Measurements from ENCODE around the gene HSPA1A. TPM values are rescaled to one million over a fixed set of nuclear protein-coding genes. Genes with fewer than 3 reads are reported as not detected.

Gene HSPA1A
- polyA plus RNA-seq, 1 donor (not counting 4 experiments of a cell fraction or from before 2014, with no cell fraction given), result 110 TPM

- no peaks in the 10 kb centered on the region for H4K20me1 ChIP-seq (ENCODE audit: control insufficient read depth, extremely low read depth, insufficient read depth, low read length)
- dilution Hi-C loops (cut with MboI; ENCODE audit: extremely low pct_ligation_motif_present, low sequenced_read_pairs), result no loop called here
- no peaks in the 10 kb centered on the region for H3K9me1 ChIP-seq (ENCODE audit: control insufficient read depth, extremely low read depth, insufficient read depth, low read length)
- H3K36me3 ChIP-seq (ENCODE audit: control insufficient read depth in 2 of 2, extremely low read depth in 1 of 2, insufficient read depth in 2 of 2, low read length in 2 of 2), result peaks cover 4 to 12% of the 10 kb centered on the region in 2 experiments
- no peaks in the 10 kb centered on the region for H3K27me3 ChIP-seq (ENCODE audit: control insufficient read depth, extremely low read depth, insufficient read depth, low read length)
- no peak overlapping the region for H3K4me3 ChIP-seq (ENCODE audit: control insufficient read depth in 2 of 3, extremely low read depth in 1 of 3, insufficient read depth in 2 of 3, low read depth in 1 of 3, low read length in 3 of 3)
- TF ChIP-seq EZH2 (IDR thresholded peaks at IDR 0.05; ENCODE audit: low read length) (no peak), CTCF (optimal IDR thresholded peaks at IDR 0.05 in 1 of 3, IDR thresholded peaks at IDR 0.05 in 1 of 3, conservative IDR thresholded peaks at IDR 0.05 in 1 of 3; ENCODE audit: extremely low read depth in 1 of 3, insufficient read depth in 2 of 3, low read length in 3 of 3) (no peak)
- no peak overlapping the region for H3K9ac ChIP-seq (ENCODE audit: control insufficient read depth, extremely low read depth, insufficient read depth, low read length)
- H3K9me3 ChIP-seq (ENCODE audit: control insufficient read depth, low read depth, low read length), result no peaks in the 10 kb centered on the region
- peaks cover 16% of the 10 kb centered on the region for H3K4me1 ChIP-seq (ENCODE audit: control insufficient read depth, extremely low read depth, insufficient read depth, low read length)
- H3K27ac ChIP-seq (ENCODE audit: control insufficient read depth, insufficient read depth, low read length), result no peak overlapping the region
- FAIRE-seq, result no peak
- H3K4me2 ChIP-seq (ENCODE audit: control insufficient read depth, extremely low read depth, insufficient read depth, low read depth, low read length), result no peak overlapping the region
- DNase-seq (ENCODE audit: low read depth, low spot score), result no peak
- H3K79me2 ChIP-seq (ENCODE audit: control insufficient read depth, insufficient read depth, low read length), result peaks cover 5% of the 10 kb centered on the region
- no peak overlapping the region for H2AFZ ChIP-seq (ENCODE audit: control insufficient read depth, low read length)
Observed at GRCh38 chr6:31864818-31865204, 49.5 kb downstream of the HSPA1A start.

- H4K20me1 ChIP-seq (ENCODE audit: control insufficient read depth, extremely low read depth, insufficient read depth, low read length), result no peaks in the 10 kb centered on the region
- H3K9me3 ChIP-seq (ENCODE audit: control insufficient read depth, low read depth, low read length), result no peaks in the 10 kb centered on the region
- FAIRE-seq (no peak), DNase-seq (ENCODE audit: low read depth, low spot score) (no peak)
- H3K9me1 ChIP-seq (ENCODE audit: control insufficient read depth, extremely low read depth, insufficient read depth, low read length), result no peaks in the 10 kb centered on the region
- no peak overlapping the region for H3K9ac ChIP-seq (ENCODE audit: control insufficient read depth, extremely low read depth, insufficient read depth, low read length)
- dilution Hi-C loops (cut with MboI; ENCODE audit: extremely low pct_ligation_motif_present, low sequenced_read_pairs), result no loop called here
- TF ChIP-seq EZH2 (IDR thresholded peaks at IDR 0.05; ENCODE audit: low read length), result no peak
- H3K27me3 ChIP-seq (ENCODE audit: control insufficient read depth, extremely low read depth, insufficient read depth, low read length), result no peaks in the 10 kb centered on the region
- H3K4me2 ChIP-seq (ENCODE audit: control insufficient read depth, extremely low read depth, insufficient read depth, low read depth, low read length), result no peak overlapping the region
- H3K4me1 ChIP-seq (ENCODE audit: control insufficient read depth, extremely low read depth, insufficient read depth, low read length), result peaks cover 16% of the 10 kb centered on the region
- peaks cover 1 to 8% of the 10 kb centered on the region in 2 experiments for H3K36me3 ChIP-seq (ENCODE audit: control insufficient read depth in 2 of 2, extremely low read depth in 1 of 2, insufficient read depth in 2 of 2, low read length in 2 of 2)
- H3K79me2 ChIP-seq (ENCODE audit: control insufficient read depth, insufficient read depth, low read length), result peaks cover 5% of the 10 kb centered on the region
- no peak overlapping the region for H3K27ac ChIP-seq (ENCODE audit: control insufficient read depth, insufficient read depth, low read length)
- no peak overlapping the region for H3K4me3 ChIP-seq (ENCODE audit: control insufficient read depth in 2 of 3, extremely low read depth in 1 of 3, insufficient read depth in 2 of 3, low read depth in 1 of 3, low read length in 3 of 3)
- no peak overlapping the region for H2AFZ ChIP-seq (ENCODE audit: control insufficient read depth, low read length)
Observed at GRCh38 chr6:31865205-31866118, 50.1 kb downstream of the HSPA1A start.

Small RNAs within 50 kb of the gene (small RNA-seq; reads per million reads assigned to genes)
- gene RF00019 (ENCODE audit: insufficient read length in 3 of 3, low read depth in 3 of 3, low replicate concordance in 1 of 3) (0 reads per million in 3 experiments), gene SNORD48 (ENCODE audit: insufficient read length in 3 of 3, low read depth in 3 of 3, low replicate concordance in 1 of 3) (103 to 4,042 (median 112) reads per million in 3 experiments), gene SNORD52 (ENCODE audit: insufficient read length in 3 of 3, low read depth in 3 of 3, low replicate concordance in 1 of 3) (0 reads per million in 3 experiments)

Other genes starting within 250 kb of the HSPA1A start
- 0.04 TPM in 1 of 3 replicates, not detected in the others for gene LTA, start 243.3 kb upstream of the HSPA1A start, polyA plus RNA-seq
- 0.54 to 2.3 TPM (median 0.88 TPM) in 3 replicates for gene TNF, start 240.0 kb upstream of the HSPA1A start, polyA plus RNA-seq
- gene LTB, start 233.1 kb upstream of the HSPA1A start, polyA plus RNA-seq, result 0.09 TPM in 1 of 3 replicates, not detected in the others
- gene LST1, start 229.3 kb upstream of the HSPA1A start, polyA plus RNA-seq, result 0.18 TPM in 1 of 3 replicates, not detected in the others
- gene NCR3, start 222.5 kb upstream of the HSPA1A start, polyA plus RNA-seq, result not detected in 3 replicates
- gene AIF1, start 200.3 kb upstream of the HSPA1A start, polyA plus RNA-seq, result not detected in 3 replicates
- 20.5 to 58.0 TPM (median 22.7 TPM) in 3 replicates for gene PRRC2A, start 194.8 kb upstream of the HSPA1A start, polyA plus RNA-seq
- 49.9 to 120 TPM (median 60.6 TPM) in 3 replicates for gene BAG6, start 162.9 kb upstream of the HSPA1A start, polyA plus RNA-seq
- 1.4 to 2.6 TPM (median 2.3 TPM) in 3 replicates for gene APOM, start 159.6 kb upstream of the HSPA1A start, polyA plus RNA-seq
- gene C6orf47, start 154.8 kb upstream of the HSPA1A start, polyA plus RNA-seq, result 7.9 to 10.0 TPM (median 8.3 TPM) in 3 replicates
- 7.9 to 11.4 TPM (median 10.0 TPM) in 3 replicates for gene GPANK1, start 150.5 kb upstream of the HSPA1A start, polyA plus RNA-seq
- 41.9 to 108 TPM (median 43.7 TPM) in 3 replicates for gene CSNK2B, start 149.5 kb upstream of the HSPA1A start, polyA plus RNA-seq
- 3.6 to 5.2 TPM (median 4.1 TPM) in 3 replicates for gene LY6G5B, start 145.6 kb upstream of the HSPA1A start, polyA plus RNA-seq
- 0.58 to 0.95 TPM (median 0.61 TPM) in 3 replicates for gene LY6G5C, start 134.5 kb upstream of the HSPA1A start, polyA plus RNA-seq
- 20.9 to 28.2 TPM (median 21.8 TPM) in 3 replicates for gene ABHD16A, start 112.2 kb upstream of the HSPA1A start, polyA plus RNA-seq
- not detected in 3 replicates for gene LY6G6F, start 108.7 kb upstream of the HSPA1A start, polyA plus RNA-seq
- 0.22 to 0.33 TPM in 2 of 3 replicates, not detected in the other for gene LY6G6D, start 100.2 kb upstream of the HSPA1A start, polyA plus RNA-seq
- gene LY6G6C, start 93.8 kb upstream of the HSPA1A start, polyA plus RNA-seq, result 2.3 to 3.1 TPM (median 2.4 TPM) in 3 replicates
- 0.06 to 0.21 TPM (median 0.10 TPM) in 3 replicates for gene MPIG6B, start 92.2 kb upstream of the HSPA1A start, polyA plus RNA-seq
- 3.0 to 6.7 TPM (median 3.1 TPM) in 3 replicates for gene DDAH2, start 86.2 kb upstream of the HSPA1A start, polyA plus RNA-seq
- gene CLIC1, start 79.0 kb upstream of the HSPA1A start, polyA plus RNA-seq, result 759 to 873 TPM (median 832 TPM) in 3 replicates
- 9.4 to 14.8 TPM (median 11.4 TPM) in 3 replicates for gene MSH5, start 75.5 kb upstream of the HSPA1A start, polyA plus RNA-seq
- 1.1 to 2.1 TPM (median 1.7 TPM) in 3 replicates for gene SAPCD1, start 52.9 kb upstream of the HSPA1A start, polyA plus RNA-seq
- gene VWA7, start 38.2 kb upstream of the HSPA1A start, polyA plus RNA-seq, result 0.32 to 0.47 TPM (median 0.33 TPM) in 3 replicates
- 17.2 to 57.2 TPM (median 26.3 TPM) in 3 replicates for gene VARS1, start 19.8 kb upstream of the HSPA1A start, polyA plus RNA-seq
- gene LSM2, start 8.6 kb upstream of the HSPA1A start, polyA plus RNA-seq, result 34.4 to 84.1 TPM (median 46.5 TPM) in 3 replicates
- 0.31 to 0.60 TPM (median 0.54 TPM) in 3 replicates for gene HSPA1L, start 260 bp upstream of the HSPA1A start, polyA plus RNA-seq
- 33.5 to 65.8 TPM (median 48.1 TPM) in 3 replicates for gene HSPA1B, start 12.2 kb downstream of the HSPA1A start, polyA plus RNA-seq
- 27.9 to 44.4 TPM (median 38.6 TPM) in 3 replicates for gene NEU1, start 47.3 kb downstream of the HSPA1A start, polyA plus RNA-seq
- 0.06 to 0.25 TPM (median 0.18 TPM) in 3 replicates for gene SLC44A4, start 63.5 kb downstream of the HSPA1A start, polyA plus RNA-seq
- gene EHMT2, start 82.2 kb downstream of the HSPA1A start, polyA plus RNA-seq, result 17.6 to 26.5 TPM (median 17.7 TPM) in 3 replicates
- gene ZBTB12, start 86.5 kb downstream of the HSPA1A start, polyA plus RNA-seq, result 0.55 to 0.64 TPM (median 0.63 TPM) in 3 replicates
- gene C2, start 112.2 kb downstream of the HSPA1A start, polyA plus RNA-seq, result 0.04 TPM in 1 of 3 replicates, not detected in the others
- 0.84 to 2.9 TPM (median 2.5 TPM) in 3 replicates for gene CFB, start 130.6 kb downstream of the HSPA1A start, polyA plus RNA-seq
- 45.1 to 57.9 TPM (median 51.9 TPM) in 3 replicates for gene NELFE, start 143.4 kb downstream of the HSPA1A start, polyA plus RNA-seq
- gene SKIC2, start 143.6 kb downstream of the HSPA1A start, polyA plus RNA-seq, result 24.5 to 37.7 TPM (median 37.5 TPM) in 3 replicates
- gene DXO, start 156.6 kb downstream of the HSPA1A start, polyA plus RNA-seq, result 7.0 to 10.4 TPM (median 7.6 TPM) in 3 replicates
- gene C4A, start 166.5 kb downstream of the HSPA1A start, polyA plus RNA-seq, result 1.2 to 2.9 TPM (median 1.4 TPM) in 3 replicates
- 1.3 to 2.8 TPM (median 1.8 TPM) in 3 replicates for gene C4B, start 199.3 kb downstream of the HSPA1A start, polyA plus RNA-seq
- gene CYP21A2, start 222.9 kb downstream of the HSPA1A start, polyA plus RNA-seq, result 0.04 to 0.05 TPM in 2 of 3 replicates, not detected in the other